Activated CD4-positive, alpha-beta T cell treated with anti-CD3 and anti-CD28 coated beads, Interleukin-2, amount 50 U/mL, for 24 hours (primary cell): ENCODE data around the gene PIAS4.
"Not testable (repeated sequence)": the region's sequence is repeated elsewhere in the genome, so short reads cannot be mapped to it uniquely, and the experiment has no call there.

Experiments
- DNase-seq, 2 donors: peaks; one replicate each; pipeline ENCODE4 v3.0.0-alpha.2; 2020; ENCODE audit warnings: low read depth in 1 of 2, low spot score in 1 of 2

The PIAS4 gene, protein sequence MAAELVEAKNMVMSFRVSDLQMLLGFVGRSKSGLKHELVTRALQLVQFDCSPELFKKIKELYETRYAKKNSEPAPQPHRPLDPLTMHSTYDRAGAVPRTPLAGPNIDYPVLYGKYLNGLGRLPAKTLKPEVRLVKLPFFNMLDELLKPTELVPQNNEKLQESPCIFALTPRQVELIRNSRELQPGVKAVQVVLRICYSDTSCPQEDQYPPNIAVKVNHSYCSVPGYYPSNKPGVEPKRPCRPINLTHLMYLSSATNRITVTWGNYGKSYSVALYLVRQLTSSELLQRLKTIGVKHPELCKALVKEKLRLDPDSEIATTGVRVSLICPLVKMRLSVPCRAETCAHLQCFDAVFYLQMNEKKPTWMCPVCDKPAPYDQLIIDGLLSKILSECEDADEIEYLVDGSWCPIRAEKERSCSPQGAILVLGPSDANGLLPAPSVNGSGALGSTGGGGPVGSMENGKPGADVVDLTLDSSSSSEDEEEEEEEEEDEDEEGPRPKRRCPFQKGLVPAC

DNA sequence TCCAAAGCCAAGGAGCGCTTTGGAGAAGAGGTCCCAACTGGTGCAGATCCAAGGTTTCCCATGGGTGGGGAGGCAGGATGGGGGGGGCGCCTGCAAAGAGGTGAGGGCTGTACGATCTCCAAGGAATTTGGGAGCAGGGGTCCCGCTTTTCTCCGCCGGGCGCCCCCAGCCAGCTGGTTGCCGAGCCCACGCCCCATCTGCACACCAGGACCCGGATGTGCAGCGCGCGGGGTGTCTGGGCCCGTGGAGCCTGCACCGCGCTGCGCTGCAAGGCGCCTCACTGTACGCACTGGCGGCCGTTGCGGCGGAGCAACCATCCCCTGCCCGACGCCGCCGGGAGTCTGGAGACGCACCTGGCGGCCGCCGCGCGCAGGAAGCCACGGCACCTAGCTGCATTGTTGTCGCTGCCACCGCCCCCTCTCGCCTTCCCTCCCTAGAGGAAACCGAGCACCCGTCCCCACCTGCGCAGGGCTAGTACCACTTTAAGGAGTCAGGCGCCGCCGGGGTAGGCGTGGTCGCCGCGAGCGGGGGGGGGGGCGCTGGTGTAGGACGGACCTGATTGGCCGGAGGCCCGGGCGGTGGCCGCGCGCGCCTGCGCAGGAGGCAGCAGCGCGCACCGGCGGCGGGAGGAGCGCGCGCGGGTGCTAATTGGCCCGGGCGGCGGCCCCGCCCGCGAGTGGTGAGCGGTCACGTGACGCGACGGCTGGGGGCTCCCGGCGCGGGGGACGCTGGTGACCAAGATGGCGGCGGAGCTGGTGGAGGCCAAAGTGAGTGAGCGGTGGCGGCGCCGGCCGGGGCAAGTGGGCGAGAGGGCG, at the start of gene PIAS4:
TSS of gene PIAS4 (plus strand) at position 716 of the 815 bp plus-strand sequence. CDS start at position 741, 25 bp downstream.
- peak; percentile 88 for DNase-seq

DNA sequence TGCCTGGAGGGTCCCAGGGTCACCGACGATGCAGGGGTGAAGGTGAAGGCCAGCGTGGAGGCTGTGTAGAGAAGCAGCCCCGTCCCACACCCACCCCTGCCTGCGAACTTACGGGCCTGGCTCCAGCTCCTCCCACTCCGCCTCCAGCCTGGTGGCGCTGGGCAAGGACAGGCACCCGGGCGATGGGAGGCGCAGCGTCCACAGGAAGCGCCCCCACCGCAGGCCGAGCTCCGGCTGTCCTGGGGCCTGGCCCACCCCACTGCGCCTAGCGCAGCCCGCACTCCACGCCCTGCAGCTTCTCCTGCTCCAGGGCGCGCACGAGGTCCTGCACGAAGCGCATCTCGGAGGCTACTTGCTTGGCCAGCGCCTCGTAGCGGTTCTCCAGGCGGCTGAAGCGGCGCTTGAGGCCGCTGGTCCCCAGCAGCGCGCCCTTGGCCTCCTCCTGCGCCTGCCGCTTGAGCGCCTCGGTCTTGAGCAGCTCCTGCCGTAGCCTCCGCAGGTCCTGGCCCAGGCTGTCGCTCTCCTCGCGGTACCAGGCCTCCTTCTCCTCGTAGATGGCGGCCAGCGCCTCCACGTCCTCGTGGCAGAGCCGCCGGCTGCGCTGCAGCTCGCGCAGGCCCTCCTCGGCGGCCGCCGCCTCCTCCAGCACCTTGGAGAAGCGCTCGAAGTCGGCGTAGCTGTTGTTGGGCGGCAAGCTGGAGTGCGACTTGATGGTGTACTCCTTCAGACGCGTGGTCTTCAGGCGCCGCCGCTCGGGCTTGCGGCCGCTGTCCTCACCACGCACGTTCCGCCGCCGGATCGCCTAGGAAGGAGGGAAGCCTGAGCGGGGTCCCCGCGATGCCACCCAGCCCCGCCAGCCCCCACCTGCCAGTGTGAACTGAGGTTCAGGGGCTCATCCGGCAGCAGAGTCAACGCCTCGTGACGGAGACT, 48.4 kb upstream of the PIAS4 start:
- no peak for DNase-seq

DNA sequence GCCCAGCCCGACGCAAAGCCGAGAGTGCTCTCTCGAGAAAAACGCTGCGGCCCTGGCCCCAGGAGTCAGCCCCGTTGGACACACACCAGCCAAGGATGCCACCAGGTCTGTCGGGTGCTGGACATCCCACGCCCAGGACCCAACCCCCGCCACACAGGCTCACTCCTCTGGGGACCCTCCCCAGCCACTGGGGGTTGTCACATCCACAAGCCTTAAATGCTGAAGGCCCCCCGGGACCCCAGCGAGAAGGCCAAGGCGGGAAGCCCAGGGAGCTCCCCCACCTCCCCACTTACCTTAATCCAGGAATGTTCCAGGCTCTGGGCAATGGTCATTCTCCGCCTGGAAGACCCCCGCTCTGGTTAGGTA, 47.8 kb upstream of the PIAS4 start:
- DNase-seq: no peak

DNA sequence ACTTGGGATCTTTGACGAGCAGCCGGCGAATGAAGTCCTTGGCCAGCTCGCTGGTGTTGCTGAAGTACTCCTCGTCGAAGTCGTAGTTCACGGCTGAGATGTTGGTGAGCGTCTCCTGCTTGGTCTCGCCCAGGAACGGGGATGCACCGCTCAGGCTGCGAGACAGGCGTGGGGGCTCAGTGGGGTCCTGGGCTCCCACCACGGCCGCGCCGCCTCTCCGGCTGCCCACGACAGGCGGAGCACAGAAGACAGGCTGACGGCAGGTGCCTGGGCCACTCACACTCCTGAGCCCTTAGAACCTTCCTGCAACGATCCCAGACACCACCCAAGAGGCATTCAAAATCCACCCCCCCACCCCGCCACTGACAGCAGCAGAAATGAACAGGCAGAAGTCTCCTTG, 46.5 kb upstream of the PIAS4 start:
- no peak for DNase-seq

DNA sequence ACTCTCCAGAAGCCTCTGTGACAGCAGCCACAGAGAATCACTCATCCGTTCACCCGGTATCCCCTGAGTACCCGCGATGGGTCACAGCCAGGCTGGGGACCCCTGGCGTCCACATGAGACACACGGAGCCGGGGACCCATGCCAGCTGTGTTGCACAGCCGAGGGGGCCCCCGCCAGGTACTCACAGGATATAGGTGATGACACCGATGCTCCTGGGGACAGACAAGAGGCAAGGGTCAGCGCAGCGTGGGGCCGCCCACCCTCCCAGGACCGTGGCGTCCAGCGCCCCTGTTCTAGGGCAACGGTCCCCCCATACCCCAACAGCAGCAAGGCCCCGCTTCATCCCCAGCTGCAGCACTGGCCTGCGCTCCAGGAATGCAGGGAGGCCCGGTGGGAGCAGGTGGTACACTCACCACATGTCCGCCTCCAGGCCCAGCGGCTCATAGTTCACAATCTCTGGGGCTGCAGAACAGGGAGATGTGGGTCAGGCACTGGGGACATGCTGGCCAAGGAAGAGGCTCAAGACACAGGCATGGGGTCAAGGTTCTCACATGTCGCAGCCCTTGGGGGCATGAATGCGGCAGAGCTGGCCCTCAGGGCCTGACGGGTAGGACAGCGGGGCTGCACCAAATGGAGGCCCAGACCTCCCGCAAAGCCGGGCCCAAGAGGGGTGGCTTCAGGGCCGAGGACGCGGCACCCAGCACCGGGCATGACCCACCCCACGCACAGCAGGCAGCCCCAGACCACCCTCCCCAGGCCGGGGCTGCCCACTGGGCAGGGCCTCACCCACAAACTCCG, 43.9 kb upstream of the PIAS4 start:
- DNase-seq: no peak

DNA sequence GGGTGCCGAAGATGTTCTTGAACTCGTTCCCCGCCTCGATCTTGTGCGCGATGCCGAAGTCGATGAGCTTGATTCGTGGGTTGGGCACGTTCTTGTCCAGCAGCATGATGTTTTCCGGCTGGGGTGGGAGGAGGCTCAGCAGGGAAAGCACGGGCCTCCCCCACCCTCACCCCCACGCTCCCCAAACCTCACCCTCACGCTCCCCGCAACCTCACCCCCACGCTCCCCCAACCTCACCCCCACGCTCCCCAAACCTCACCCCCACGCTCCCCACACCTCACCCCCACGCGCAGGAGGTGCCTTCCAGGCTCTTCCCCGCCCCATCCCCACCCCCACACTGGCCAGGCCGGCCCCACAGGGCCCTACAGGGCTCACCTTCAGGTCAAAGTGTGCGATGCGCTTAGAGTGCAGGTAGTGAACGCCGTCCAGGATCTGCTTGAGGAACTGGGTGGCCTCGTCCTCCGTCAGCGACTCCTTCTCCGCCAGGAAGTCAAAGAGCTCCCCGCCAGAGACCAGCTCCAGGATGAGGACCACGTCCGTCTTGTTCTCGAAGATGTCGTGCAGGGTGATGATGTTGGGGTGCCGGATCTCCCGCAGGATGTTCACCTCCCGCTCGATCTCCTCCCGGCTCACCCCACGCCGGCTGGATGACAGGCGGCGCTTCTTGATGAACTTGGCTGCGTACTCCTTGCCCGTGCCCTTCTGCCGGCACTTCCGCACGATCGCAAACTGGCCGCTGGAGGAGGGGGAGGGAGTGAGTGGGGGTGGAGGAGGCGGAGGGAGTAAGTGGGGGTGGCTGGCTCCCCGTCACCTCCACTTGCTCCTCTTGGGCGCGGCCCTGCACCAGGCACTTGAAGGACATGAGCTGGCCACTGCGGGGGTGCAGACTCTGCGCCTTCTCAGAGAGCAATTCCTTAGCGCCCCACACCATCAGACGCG, 43.0 kb upstream of the PIAS4 start:
- DNase-seq: no peak

DNA sequence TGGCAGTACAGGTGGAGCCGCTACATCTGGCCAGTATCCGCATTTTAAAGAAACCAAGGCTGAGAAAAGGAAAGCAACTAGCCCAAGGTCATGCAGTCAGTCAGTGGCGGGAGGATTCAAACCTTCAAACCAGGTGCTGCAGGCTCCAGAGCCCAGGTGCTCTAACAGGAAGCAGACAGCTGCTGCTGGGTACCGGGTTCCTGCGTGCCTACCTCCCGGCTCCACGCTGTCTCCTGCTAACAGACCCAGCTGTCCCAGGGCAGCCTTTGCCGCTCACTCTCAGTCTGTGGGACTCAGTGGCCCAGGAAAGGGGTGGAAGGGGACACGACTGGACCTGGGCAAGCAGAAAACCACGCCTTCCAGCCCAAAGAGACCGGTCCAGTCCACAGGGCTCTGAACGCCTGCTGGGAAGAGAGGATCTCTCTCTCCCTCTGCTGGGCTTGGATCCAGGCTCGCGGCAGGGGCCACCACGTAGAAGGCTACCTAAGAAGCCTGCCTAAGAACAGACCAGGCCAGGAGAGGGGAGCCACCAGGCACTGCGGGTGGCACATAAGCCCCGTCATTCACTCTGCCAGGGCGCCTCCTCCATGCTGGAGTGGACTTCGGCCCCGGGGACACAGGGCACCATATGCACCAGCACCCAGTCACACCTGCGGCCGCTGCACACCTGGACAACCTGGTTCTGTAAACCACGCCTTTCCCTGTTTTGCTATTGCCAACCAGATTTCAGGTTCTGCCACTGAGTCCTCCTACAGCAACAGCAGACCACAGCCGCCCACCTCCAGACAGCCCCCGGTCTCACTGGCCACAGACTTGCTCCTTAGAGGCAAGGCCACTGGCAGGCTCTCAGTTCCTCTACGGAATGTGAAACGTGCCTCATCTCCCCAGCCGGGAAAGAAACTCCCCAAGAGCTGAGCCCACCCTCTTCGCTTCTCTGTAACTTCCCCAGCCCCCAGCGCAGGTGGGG, 41.2 kb upstream of the PIAS4 start:
- DNase-seq: no peak

DNA sequence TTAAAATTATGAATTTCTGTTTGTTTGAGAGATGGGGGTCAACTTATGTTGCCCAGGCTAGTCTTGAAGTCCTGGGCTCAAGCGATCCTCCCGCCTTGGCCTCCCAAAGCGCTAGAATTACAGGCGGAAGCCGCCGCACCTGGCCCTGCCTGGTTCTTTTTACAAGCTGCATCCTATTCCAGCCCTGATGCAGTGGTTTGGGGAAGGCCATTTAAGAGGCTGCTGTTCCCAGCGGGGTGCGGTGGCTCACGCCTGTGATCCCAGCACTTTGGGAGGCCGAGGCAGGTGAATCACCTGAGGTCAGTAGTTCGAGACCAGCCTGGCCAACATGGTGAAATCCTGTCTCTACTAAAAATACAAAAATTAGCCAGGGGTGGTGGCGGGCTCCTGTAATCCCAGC, 39.6 kb upstream of the PIAS4 start:
- DNase-seq: not testable (repeated sequence)

DNA sequence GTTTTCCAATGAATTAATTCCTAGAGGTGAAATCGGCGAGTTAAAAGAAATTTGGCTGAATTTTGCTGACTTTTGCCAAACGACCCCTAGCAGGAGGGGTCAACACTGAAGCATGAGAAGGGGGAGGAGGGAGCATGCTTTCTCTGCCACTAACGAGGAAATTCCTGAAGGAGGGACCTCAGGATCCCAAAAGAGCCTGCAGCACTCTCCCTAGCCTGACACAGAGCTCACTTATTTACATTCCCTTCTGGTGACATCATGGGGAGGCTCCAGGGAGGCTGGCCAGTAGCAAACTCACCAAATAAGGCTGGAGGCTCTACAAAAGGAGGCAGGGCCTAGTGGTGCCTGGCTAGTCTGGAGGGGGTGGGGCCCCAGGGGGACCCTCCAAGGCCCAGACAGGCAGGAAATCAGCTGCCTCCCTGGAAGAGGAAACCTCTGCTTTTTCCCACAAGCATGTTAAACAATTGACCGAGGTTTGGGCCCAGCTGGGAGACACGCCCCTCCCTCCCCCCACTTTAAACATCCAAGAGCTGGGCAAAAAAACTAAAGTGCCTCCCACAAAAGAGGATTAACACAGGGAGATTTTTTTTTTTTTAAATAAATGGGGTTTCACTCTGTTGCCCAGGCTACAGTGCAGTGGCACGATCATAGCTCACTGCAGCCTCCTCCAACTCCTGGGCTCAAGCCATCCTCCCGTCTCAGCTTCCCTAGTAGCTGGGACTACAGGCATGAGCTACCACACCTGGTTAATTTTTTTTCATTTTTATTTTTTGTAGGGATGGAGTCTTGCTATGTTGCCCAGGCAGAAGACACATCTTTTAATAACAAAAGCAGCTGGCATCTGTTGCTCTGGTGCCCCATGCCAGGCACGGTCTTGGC, 38.7 kb upstream of the PIAS4 start:
- DNase-seq: no peak

DNA sequence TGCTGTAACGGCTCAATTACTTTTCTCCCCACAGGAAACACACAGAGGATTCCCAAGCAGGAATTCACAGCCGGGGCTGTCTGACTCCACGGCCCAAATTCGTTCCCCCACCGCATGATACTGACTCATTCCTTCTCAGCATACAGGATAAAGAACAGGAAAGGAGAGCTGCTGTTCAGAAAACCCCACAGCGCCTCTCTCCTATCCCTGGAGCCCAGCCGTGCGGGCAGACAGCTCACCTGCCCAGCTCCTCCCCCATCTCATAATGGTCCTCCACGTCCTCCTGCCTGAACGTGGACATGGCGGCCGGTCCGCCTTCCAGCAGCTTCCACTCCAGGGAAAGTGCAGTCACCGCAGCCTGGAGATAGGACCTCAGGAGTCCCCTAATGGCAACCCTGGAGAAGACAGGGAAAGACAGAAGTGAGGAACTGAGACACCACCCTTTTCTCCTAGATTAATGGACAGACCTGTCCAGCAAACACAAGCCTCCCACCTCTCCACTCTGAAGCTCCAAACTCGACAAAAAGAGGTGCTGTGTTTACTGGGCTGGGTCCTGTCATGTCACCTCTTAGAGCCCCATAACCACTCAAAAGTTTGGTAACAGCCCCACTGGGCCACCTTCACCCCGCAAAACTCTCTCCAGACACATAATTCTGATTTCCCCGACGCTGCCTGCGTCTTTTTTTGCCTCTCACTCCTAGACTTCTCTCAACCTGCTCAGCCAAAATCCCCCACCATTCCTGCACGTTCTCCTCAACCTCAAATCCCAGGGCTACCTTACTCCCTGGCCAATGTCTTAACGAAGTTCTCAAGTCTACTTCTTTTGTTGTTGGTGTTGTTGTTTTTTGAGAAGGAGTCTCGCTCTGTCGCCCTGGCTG, 37.9 kb upstream of the PIAS4 start:
- DNase-seq: no peak

DNA sequence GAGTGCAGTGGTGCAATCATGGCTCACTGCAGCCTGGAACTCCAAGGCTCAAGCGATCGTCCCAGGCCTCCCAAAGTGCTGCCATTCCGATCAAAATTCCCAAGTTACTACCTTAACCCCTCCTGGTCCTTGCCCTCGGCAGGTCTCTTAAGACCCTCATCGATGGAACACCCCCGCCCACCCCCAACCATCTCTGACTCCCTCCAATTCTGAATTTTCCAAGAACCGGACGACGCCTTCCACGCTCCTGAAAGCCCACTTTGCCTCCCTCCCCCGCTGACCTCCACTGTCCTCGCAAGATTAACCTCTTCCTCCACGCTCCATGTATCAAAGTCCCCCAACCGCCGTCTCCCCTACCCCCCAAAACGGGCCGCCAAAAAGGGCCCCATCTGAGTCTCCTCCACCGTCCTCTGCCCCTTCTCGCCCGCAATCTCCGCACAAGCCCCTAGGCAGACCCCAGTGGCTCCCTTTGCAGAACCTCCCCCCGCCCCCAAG, 37.2 kb upstream of the PIAS4 start:
- no peak for DNase-seq

DNA sequence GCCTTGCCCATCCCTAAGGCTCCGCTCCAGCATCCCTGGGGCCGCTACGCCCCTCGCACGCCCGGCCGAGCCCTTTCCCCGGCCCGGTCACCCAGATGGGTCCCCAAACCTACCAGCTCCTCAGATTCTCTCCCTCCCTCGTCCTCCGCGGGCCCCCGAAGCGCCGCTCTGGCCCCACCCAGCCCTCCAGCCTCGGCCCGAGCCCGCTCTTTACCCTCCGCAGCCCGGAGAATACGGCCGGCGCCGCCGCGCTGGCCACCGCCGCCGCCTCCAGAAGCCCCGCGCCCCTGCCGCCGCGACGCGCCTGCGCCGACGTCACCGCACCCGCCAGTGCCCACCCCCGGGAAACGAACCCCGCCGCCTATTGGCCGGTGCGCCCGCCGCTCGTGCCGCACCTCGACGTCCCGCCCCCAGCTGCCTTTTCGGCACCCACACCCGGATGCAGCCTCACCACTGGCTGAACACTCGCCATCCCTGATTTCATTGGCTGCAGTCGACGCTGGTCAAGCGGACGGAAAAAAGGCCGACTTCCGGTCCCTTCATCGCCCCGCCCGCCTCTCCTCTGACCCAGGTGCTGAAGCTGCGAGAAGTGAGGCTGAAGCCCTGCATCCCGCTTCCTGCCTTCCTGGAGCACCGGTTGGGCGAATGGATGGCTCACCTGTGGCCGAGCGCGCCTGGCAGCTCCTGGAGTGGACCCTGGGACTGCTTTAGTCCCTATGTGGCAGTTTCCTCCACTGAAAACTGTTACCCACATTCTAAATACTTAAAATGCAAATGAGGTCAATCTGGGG, 36.5 kb upstream of the PIAS4 start, which contains the start of gene DAPK3:
TSS of gene DAPK3 (minus strand) at position 292 of the 791 bp plus-strand sequence. CDS start 1,364 bp downstream, outside the sequence.
- DNase-seq: peak; percentile 81 to 92

DNA sequence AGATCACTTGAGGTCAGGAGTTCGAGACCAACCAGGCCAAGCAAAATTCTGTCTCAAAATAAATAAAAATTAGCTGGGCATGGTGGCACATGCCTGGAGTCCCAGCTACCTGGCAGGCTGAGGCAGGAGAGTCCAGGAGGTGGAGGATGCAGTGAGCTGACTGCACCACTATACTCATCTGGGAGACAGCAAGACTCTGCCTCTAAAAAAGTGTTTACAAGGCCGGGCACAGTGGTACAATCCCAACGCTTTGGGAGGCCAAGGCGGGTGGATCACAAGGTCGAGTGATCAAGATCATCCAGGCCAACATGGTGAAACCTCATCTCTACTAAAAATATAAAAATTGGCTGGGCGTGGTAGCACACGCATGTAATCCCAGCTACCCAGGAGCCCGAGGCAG, 32.4 kb upstream of the PIAS4 start:
- no peak for DNase-seq

DNA sequence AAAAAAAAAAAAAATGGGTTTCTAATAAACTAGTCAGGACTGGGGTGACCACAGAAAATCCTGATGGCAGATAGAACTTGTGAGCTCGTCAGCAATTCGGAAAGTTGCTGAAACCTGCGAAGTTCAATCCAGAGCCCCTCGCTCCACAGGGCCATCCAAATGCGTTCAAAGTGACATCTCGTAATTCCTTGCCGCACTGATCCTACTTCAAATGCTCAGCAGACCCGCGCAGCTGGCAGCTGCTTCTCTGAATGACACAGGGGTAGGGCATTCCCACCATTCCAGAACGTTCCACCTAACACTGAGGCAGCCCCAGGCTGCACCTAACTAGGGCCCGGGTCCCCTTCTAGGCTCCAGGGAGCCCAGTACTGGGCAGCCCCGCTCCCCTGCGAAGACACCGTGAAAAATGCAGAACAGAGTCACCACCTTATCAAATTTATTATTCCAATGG, 31.9 kb upstream of the PIAS4 start:
- DNase-seq: no peak
